GM21423 (cell line): ENCODE results near the gene RXRB.

Experiments used
- ATAC-seq: cut with Tn5 transposase; IDR thresholded peaks from one replicate; pipeline ENCODE4 v1.9.1; 2021; ENCODE audit warnings: mild to moderate bottlenecking, moderate library complexity; ENCODE audit not compliant: unreplicated experiment

Gene RXRB

DNA sequence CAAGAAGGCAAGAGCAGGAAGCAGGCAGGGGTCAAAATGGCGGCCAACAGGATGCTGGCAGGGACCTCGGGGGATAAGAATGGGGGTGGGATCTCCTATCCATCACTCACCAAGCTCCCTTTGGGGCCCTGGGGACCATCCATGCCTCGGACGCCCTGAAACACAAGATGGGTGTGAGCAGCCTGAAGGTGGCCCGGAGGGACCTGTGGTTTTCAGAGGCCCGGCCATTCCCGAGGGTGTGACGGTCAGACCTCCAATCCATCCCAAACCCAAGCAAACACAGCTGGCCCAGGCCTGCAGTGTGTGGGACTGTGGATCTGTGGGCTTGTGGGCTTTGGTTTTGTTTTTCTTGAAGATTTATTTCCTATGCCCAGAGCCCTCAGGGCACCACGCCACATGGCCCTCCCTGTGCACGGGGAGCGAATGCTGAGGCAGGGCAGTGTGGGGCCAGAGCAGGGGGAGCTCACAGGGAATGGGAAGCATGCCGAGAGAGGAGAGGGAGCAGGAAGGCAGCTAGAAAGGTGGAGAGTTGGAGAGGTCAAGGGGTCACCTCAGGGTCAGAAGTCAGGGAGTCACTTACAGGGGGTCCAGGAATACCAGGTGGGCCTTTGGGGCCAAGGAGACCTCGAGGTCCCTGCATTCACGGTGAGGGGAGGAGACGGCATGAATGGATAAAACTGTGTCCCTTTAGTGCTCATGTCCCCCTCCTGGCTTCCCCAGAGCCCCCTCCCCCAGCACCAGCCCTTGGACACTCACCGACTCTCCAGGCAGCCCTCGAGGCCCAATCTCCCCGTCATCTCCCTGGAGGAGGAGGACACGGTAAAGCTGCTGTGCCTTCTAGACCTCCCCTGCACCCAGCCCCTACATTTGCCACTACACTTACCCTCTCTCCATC is 22.7 kb downstream of the RXRB start:
- no peak for ATAC-seq

DNA sequence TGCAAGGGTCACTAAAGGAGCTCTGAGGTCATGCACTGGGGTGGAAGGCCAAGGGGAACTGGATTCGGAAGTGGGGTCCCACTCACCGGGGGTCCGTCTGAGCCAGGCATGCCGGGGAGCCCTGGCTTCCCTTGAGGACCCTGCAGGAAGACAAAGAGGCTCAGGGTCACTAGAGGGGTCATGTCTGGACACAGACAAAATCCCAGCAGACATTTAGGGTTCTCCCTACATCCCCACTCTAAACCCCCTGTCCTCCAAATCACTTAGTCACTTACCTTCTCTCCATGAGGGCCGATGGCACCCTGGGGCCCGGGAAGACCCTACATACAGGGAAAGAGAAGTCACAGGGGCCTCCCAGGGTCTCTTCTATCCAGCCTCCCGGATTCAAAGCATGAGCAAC is 23.6 kb downstream of the RXRB start:
- no peak for ATAC-seq

DNA sequence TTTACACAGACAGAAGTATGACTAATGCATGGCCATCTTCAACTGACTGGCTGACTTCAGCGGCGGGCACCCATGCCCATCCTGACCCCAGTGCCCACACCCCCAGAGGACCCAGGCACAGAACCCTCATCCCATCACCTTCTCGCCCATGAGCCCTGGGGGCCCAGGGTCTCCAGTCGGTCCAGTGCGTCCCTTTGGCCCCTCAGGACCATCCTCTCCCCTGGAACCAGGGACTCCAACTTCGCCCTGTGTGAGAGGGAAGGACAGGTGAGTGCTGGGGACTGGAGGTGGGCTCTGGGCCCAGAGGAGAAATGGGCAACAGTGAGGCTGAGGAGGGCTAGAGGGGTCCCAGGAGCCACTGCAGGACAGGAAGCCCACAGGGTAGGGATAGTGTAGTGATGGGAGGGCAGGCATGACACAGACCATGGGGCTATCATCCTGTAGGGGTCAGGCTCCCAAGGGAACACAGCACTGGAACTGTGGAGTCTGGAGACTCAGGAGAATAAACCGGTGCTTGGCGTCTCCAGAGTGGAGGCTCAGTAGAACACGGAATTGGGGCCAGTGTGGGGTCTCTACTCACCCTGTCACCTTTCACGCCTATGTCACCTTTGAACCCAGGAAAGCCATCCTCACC is 24.9 kb downstream of the RXRB start:
- ATAC-seq: no peak

GRCh38 chr6:33174784-33175183 is 25.7 kb downstream of the RXRB start:
- ATAC-seq: no peak

GRCh38 chr6:33173535-33174180 is 26.8 kb downstream of the RXRB start:
- no peak for ATAC-seq

DNA sequence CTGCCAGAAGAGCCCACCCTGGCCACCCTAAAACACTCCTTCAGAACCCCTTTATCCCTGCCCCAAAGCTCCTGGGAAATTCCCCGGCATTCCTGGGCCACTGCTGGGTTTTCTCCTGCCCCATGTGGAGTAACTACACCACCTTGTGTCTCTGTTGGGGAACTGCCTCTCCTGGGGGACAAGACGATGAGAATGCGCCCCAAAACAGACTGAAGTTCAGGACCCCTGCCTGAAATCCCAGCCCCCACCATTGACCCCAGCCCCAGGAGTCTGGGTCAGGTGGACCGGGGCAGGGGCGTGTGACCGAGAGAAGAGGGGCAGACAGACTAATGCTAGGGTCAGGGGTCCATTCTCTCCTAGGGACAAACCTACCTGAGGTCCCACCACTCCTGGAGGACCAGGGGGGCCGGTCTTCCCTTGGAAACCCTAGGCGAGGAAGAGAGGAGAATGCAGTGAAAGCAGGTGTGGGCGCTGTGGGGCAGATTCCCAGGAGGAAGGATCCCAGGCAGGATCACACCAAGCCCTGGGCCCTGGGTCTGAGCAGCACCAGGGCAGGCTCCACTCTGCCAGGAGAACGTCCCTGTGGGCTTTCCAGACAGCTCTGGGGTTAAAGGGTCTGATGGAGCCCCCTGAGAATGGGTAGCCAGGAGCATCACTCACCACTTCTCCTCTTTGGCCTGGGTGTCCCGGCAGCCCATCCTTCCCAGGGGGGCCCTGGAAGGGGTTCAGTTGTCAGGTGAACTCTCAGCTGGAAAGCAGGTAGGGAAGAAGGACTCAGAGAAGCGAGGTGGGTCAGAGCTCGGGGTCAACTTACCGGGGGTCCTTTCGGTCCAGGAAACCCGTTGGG is 27.6 kb downstream of the RXRB start:
- no peak for ATAC-seq

DNA sequence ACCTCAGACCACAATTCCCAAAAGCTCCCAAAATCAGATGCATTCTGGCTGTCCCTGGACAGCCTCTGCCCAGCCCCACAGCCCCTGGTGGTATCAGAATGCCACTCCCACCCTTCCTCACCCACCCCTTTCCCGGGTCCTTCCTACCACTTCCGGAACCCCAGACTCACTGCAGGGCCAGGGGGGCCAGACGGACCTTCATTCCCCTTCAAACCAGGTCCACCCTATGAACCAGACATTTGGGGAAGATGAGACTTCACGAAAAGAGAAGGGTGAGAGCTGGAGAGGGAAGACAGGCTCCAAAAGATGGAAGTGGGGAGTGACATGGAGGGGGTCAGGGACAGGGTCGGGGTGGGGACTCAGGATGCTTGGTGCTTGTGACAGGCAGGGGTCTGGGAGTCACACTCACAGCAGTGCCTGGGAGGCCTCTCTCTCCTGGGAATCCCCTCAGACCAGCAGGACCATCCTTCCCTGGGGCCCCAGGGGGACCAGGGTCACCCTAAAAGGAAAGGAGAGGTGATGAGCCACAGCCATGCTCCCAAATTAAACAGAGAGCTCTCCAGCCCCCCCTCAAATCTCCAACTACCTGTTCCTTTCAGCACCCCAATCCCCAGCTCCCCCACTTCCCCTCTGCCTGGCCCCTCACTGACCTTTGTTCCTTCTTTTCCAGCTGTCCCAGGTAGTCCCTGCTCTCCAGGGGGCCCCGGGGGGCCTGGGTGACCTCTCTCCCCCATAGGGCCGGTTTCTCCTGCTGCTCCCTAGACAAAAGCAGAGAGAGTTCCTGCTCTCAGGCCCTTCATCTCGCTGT is 28.4 kb downstream of the RXRB start:
- ATAC-seq: no peak

DNA sequence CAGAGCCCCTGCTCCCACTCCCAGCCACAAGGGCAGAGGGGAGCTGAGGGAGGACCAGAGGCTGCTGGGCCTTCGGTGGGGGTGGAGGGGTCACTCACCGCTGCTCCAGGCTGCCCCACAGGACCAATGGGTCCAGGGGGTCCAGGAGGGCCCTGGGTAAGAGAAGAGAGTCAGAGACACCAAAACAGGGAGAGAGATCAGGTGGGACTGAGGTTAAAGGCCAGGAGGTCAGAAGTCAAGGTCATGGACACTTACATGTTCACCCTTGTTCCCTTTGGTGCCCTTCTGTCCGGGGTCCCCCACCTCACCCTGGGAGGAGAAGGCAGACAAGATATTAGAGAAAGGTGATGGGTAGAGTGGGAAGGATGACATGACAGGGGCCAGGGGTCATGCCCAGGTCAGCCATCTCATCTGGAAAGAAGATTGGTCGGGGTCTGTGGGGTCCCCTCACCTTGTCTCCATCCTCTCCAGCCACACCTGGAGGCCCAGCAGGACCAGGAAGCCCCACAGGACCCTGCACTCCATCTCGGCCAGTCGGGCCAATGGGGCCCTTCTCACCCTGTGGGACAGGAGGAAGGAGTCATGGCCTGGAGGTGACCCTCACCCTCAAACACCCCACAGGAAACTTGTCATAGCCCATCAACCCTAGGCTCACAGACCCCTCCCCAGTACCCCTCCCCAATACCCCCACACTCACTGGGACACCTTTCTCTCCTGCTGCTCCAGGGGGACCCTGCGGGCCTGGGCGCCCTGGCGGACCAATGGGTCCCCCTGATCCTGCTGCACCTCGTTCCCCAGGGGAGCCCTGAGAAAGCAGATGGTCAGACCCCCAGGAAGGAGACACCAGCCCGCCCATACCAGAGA is 29.2 kb downstream of the RXRB start:
- no peak for ATAC-seq

DNA sequence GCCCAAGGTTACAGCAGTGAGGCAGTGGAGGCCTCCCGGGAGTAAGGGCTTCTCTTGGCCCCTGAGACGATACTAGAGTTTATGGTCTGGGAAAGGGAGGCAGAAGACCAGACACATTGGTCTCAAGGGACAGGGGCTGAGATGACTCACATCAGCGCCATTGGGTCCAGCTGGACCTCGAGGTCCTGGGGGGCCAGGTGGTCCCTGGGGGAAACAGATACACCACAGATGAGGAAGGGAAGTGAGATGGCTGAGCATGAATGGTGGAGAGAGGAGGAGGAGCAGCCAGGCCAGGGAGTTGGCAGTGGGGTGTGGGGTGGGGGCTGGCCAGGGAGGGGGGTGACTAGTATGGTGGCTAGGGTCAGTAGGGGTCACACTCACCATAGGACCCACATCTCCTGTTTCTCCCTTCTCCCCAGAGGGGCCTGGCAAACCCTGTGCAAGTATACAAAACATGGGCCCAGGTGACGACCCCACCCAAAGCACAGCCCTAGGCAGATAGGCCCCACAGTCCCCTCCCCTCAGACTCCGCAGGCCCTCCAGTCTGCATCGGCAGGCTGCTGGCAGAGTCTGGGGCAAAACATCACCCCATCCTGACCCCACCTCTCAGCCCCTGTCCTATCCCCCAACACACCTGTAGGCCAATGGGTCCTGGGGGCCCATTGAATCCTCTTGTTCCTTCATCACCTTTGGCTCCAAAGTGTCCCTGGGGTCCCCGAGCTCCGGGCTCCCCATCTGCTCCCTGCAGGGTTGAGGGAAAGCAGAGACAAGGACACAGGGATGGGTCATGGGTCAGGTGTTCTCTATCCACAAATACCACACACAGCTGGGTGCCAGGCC is 30.1 kb downstream of the RXRB start:
- ATAC-seq: no peak

DNA sequence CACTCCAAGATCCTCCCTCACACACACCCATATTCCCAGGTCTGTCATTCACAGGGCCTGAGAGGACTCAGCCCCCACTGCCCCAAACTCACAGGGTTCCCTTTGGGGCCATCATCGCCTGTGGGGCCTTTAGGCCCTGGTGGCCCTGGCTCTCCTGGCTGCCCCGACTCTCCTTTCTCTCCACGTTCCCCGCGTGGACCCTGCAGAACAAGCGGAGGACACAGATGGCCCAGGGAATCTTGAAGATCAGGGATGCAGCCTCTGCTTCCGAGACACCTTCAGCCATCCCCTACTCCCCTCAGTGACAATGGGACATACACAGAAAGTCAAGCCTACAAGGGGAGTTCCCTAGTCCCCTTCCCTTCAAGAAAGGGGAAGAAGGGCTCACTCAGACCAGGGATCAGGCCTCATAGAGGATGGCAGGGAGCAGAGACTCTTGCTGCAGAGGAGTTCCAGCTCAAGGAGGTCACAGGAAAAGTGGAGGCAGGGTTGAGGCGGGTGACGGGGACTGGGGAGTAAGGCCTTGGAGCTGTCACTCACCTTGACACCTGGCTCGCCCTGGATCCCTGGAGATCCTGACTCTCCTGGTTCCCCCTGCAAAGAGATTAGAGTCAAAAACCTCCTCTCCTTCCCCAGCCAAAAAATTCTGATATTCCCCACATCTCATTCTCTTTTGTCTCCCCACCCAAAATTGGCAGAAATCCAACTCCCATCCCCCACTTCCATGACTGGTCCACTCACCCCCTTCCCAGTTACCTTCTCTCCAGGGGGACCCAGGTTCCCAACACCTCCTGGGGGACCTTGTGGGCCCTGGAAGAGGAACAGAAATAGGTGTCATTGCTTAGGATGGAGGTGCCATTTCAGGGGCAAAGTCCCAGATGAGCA is 30.9 kb downstream of the RXRB start:
- ATAC-seq: no peak

DNA sequence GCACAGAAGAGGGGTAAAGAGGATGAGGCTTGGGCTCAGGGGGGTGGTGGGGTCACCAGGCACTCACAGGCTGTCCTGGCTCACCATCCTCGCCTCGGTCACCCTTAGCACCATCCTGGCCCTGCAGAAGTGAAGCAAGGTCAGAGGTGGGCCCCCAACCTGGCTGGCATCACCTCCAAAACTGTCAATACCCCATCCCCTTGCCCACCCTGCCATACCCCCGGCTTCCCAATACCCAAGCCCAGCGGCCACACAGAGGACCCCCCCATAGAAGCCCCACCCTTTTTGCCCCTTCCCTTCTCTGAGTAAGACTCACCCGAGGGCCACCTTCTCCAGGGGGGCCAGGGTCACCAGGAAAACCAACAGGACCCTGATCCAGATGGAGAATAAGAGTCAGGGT is 31.8 kb downstream of the RXRB start:
- no peak for ATAC-seq

GRCh38 chr6:33168284-33168601 is 32.2 kb downstream of the RXRB start:
- ATAC-seq: no peak

DNA sequence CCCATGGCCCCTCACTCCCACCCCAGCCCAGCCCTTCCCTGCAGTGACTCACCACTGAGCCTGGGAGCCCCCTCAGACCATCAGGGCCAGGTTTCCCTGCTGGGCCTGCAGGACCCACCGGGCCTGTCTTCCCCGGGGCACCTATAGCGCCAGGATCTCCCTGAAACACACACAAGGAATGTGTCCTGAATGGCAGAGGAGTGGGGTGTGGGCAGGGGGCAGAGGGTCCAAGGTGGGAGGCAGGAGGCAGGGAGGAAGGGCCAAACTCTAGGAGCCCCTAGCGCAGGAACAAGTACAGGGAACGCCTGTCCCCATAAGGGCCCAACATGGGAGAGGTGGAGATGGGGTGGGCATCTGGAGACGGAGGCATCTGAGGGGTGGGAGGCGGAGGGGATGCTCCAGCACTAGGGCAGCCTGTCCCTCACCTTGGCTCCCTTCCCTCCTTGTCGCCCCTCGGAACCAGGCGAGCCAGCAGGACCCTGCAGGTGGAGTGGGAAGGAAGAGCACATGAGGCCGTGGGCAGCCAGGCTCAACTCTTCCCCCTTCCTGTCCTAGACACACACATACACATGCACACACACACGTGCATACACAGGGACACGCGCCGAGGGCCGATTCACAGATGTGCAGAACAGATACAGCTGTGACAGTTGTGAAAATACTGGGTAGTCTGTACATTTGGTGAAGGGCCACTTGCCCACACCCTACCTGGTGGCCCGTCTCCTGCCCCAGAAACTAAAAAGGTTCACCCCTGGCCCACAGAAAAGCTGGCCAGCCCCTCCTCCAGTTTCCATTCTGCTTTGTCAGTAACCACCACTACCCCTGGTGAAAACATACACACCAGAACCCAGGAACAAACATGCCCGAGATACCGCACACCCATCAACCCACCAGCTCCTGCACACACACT is 32.8 kb downstream of the RXRB start:
- ATAC-seq: no peak

GRCh38 chr6:33166811-33167210 is 33.7 kb downstream of the RXRB start:
- no peak for ATAC-seq

DNA sequence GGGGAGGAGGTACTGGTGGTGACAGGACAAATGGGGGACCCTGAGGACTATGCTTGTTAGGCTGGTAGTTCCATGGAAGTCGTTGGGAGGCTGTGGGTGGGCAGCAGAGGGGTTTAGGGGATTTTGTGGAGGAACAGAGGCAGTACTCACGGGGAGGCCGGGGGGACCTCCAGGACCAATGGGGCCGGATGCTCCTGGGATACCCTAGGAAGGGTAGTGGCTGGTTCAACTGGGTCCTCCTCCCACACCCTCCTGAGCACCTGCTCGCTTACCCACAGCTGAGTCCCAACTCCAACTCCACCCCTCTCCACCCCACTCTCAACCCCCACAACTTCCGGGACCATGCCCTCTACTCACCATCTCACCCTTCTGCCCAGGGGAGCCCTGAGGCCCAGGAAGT is 34.1 kb downstream of the RXRB start:
- ATAC-seq: no peak

DNA sequence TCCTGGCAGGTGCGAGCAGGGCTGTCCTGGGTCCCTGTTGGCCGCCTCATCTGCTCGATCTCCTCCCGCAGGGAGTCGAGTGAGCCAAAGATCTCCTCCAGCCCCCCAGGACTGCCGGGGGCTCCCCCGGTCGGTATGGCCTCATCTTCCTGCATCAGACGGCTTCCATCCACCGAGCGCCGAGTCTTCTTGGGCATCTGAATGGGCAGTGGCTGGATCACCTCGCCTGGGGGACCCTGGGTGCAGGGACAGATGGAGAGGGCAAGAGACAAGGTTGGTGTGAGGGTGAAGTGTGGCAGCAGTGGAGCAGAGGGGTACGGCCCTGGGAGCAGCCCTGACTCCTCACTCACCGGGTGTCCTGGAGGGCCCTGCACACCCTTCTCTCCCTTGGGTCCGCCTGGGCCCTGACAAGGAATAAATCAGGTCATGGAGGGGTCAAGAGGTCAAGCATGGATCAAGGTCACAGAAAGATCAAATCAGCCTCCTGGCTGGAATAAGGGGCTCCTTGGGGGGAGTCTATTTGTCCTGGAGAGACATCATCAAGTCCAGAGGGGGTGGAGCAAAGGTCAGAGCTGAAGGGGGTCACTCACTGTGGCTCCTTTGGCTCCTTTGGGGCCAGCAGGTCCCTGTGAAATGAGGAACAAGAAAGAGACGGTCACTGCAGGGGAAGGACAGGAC is 34.7 kb downstream of the RXRB start:
- ATAC-seq: no peak
